Esophagus muscularis mucosa (tissue), 3 donors: ENCODE results near the gene MYPN.

ENCODE experiments used
- POLR2A ChIP-seq: fragments of 450-650 bp; IDR thresholded peaks from one replicate; pipeline ENCODE4 v1.6.1; 2017; ENCODE audit warnings: antibody characterized with exemption, moderate library complexity, mild to moderate bottlenecking, low read depth
- TF ChIP-seq, protein P1 (sequence below), 3 experiments: fragments of 200-600 bp in 2 of 3; fragments of 450-650 bp in 1 of 3; sonication (generic) in 2 of 3; IDR thresholded peaks; one replicate each; pipeline ENCODE4 v1.5.1; 2017 to 2019; ENCODE audit warnings: antibody characterized with exemption in 3 of 3, mild to moderate bottlenecking in 2 of 3, moderate library complexity in 1 of 3

DNA sequence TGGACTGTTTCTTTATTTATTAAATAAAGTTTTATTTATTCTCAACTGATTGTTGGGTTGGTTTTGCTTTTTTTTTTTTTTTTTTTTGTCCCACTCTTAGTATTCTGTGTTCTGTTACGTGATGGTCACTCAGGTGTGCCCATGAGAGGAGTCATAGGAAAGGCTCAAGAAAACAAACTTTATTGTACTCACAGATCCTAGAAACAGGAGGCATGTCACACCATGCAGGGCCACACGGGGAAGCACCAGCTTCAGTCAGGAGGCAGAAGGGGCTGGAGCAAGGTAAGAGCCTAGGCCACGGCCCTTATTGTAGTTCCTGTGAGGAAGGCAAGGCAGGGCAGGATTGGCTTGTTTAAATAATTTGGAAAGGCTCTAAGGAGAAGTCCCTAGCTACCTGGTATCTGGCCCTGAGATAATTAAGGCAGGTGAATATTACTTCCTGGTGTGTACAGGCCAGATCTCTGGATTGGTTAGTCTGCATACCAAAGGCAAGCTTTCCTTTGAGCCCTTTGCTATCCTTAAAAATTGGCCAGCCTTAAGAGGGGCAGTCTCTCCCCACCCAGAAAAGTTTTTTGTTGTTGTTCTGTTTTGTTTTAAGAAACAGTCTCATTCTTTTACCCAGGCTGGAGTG is 114.4 kb downstream of the MYPN start:
- TF ChIP-seq, protein P1, sequence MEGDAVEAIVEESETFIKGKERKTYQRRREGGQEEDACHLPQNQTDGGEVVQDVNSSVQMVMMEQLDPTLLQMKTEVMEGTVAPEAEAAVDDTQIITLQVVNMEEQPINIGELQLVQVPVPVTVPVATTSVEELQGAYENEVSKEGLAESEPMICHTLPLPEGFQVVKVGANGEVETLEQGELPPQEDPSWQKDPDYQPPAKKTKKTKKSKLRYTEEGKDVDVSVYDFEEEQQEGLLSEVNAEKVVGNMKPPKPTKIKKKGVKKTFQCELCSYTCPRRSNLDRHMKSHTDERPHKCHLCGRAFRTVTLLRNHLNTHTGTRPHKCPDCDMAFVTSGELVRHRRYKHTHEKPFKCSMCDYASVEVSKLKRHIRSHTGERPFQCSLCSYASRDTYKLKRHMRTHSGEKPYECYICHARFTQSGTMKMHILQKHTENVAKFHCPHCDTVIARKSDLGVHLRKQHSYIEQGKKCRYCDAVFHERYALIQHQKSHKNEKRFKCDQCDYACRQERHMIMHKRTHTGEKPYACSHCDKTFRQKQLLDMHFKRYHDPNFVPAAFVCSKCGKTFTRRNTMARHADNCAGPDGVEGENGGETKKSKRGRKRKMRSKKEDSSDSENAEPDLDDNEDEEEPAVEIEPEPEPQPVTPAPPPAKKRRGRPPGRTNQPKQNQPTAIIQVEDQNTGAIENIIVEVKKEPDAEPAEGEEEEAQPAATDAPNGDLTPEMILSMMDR (IDR thresholded peaks at IDR 0.05): no peak
- TF ChIP-seq POLR2A: no peak
